ENCODE data around the gene LCN6.

DNA sequence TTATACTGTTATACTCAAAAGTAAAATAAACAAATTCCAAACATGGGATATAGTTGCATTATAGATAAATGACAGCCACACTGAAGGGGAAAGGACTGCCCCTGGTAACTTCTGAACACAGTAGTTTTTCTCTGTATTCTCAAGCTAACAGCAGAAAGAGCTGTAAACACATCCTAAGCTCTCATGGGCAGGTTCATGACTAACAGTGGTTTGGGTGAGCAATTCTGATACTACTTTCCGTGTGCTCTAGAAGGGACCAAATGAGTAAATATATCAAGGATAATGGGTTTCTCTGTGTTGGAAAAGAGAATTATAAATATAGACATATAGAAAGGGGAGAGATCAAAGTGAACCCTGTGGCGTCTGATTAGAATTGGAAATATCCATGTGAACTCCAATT lies 2.2 kb upstream of the LCN6 start:
- TF ChIP-seq YY1 (IDR thresholded peaks at IDR 0.05; ENCODE audit: insufficient read depth, insufficient read length) (no peak), SUZ12 (IDR thresholded peaks at IDR 0.05; ENCODE audit: extremely low read depth, insufficient read depth, insufficient read length) (no peak), ZNF274 (IDR thresholded peaks at IDR 0.05; ENCODE audit: low read depth, low read length) (no peak)

Data from NT2/D1 (cell line).